OCI-LY1 (cell line): ENCODE data around the gene ZSWIM9.

Experiments used
- H2AFZ ChIP-seq: fragments of 200-600 bp; sonication (generic), shearing (Covaris generic); 2 replicates; pipeline ENCODE4 v1.6.0; 2014; ENCODE audit warnings: antibody characterized with exemption, mild to moderate bottlenecking, low read length
- H3F3A ChIP-seq: fragments of 200-600 bp; sonication (generic), shearing (Covaris generic); 2 replicates; pipeline ENCODE4 v1.6.0; 2014; ENCODE audit warnings: mild to moderate bottlenecking, antibody characterized with exemption, low read length, moderate library complexity; ENCODE audit not compliant: insufficient read depth
- H3K27ac ChIP-seq: fragments of 200-600 bp; sonication (generic); 2 replicates; pipeline ENCODE4 v1.5.1; 2014; ENCODE audit warnings: low read length, mixed run types, mild to moderate bottlenecking, low read depth; ENCODE audit not compliant: poor library complexity, severe bottlenecking
- H3K27me3 ChIP-seq: fragments of 200-600 bp; sonication (generic); 2 replicates; pipeline ENCODE4 v1.6.0; 2014; ENCODE audit warnings: antibody characterized with exemption, mild to moderate bottlenecking, low read length, moderate library complexity; ENCODE audit not compliant: insufficient read depth
- H3K36me3 ChIP-seq: fragments of 200-600 bp; sonication (generic); 2 replicates; pipeline ENCODE4 v1.6.1; 2014; ENCODE audit warnings: mild to moderate bottlenecking, antibody characterized with exemption, low read length, moderate library complexity, mixed read lengths; ENCODE audit not compliant: insufficient read depth
- H3K4me1 ChIP-seq: fragments of 200-600 bp; sonication (generic); 2 replicates; pipeline ENCODE4 v1.5.1; 2014; ENCODE audit warnings: mild to moderate bottlenecking, low read length, moderate library complexity; ENCODE audit not compliant: insufficient read depth, severe bottlenecking
- H3K4me2 ChIP-seq: fragments of 200-600 bp; sonication (generic), shearing (Covaris generic); 2 replicates; pipeline ENCODE4 v1.6.1; 2014; ENCODE audit warnings: low read length
- H3K4me3 ChIP-seq: fragments of 200-600 bp; sonication (generic); 2 replicates; pipeline ENCODE4 v1.5.1; 2014; ENCODE audit warnings: low read length, low read depth, mild to moderate bottlenecking, mixed read lengths; ENCODE audit not compliant: poor library complexity, severe bottlenecking
- H3K79me2 ChIP-seq: fragments of 200-600 bp; shearing (Covaris generic); 2 replicates; pipeline ENCODE4 v1.6.1; 2016; ENCODE audit warnings: mixed run types, low read length, mixed read lengths; ENCODE audit not compliant: insufficient read depth
- H3K9ac ChIP-seq: fragments of 200-600 bp; sonication (generic), shearing (Covaris generic); 2 replicates; pipeline ENCODE4 v1.6.1; 2014; ENCODE audit warnings: mild to moderate bottlenecking, low read length, mixed read lengths
- H3K9me2 ChIP-seq: fragments of 200-600 bp; sonication (generic), shearing (Covaris generic); 2 replicates; pipeline ENCODE4 v1.6.1; 2014; ENCODE audit warnings: low read depth, mild to moderate bottlenecking, low read length, mixed read lengths
- H3K9me3 ChIP-seq: fragments of 200-600 bp; shearing (Covaris generic); 2 replicates; pipeline ENCODE4 v1.6.1; 2014; ENCODE audit warnings: low read length, mixed read lengths
- H4K20me1 ChIP-seq: fragments of 200-600 bp; sonication (generic), shearing (Covaris generic); 2 replicates; pipeline ENCODE4 v1.6.0; 2016; ENCODE audit warnings: mild to moderate bottlenecking, low read length; ENCODE audit not compliant: insufficient read depth
- CTCF ChIP-seq: fragments of 200-600 bp; sonication (generic), shearing (Covaris generic); IDR thresholded peaks from 2 replicates; pipeline ENCODE4 v1.5.1; 2017; ENCODE audit warnings: mild to moderate bottlenecking, antibody characterized with exemption, low read length, moderate library complexity, mixed read lengths
- EZH2 ChIP-seq: fragments of 200-600 bp; sonication (generic), shearing (Covaris generic); IDR thresholded peaks from 2 replicates; pipeline ENCODE4 v1.8.0; 2017; ENCODE audit warnings: borderline replicate concordance, mixed run types, mild to moderate bottlenecking, antibody characterized with exemption, low read length, moderate library complexity, mixed read lengths

Gene ZSWIM9

GRCh38 chr19:48194844-48195830, 24.7 kb downstream of the ZSWIM9 start:
- H2AFZ ChIP-seq: no peak overlapping the region
- no peaks in the 10 kb centered on the region for H3K79me2 ChIP-seq
- H4K20me1 ChIP-seq: no peaks in the 10 kb centered on the region
- H3K9ac ChIP-seq: no peak overlapping the region
- no peak for TF ChIP-seq EZH2
- no peak for TF ChIP-seq CTCF
- H3K36me3 ChIP-seq: no peaks in the 10 kb centered on the region
- no peak overlapping the region for H3K27ac ChIP-seq
- H3K27me3 ChIP-seq: no peaks in the 10 kb centered on the region
- no peaks in the 10 kb centered on the region for H3K9me3 ChIP-seq
- no peak overlapping the region for H3K4me2 ChIP-seq
- H3K4me1 ChIP-seq: peaks cover 15% of the 10 kb centered on the region
- no peak overlapping the region for H3K4me3 ChIP-seq
- H3K9me2 ChIP-seq: no peaks in the 10 kb centered on the region
- no peaks in the 10 kb centered on the region for H3F3A ChIP-seq

GRCh38 chr19:48196321-48196763, 25.9 kb downstream of the ZSWIM9 start:
- Histone ChIP-seq H3K36me3 (no peaks in the 10 kb centered on the region), H3K27ac (no peak overlapping the region), H3K9me3 (no peaks in the 10 kb centered on the region), H3K4me3 (no peak overlapping the region), H3K9ac (no peak overlapping the region), H4K20me1 (no peaks in the 10 kb centered on the region), H3K79me2 (no peaks in the 10 kb centered on the region), H3K9me2 (no peaks in the 10 kb centered on the region), H3K4me2 (no peak overlapping the region), H3K27me3 (no peaks in the 10 kb centered on the region), H2AFZ (no peak overlapping the region), H3F3A (no peaks in the 10 kb centered on the region), H3K4me1 (peaks cover 7% of the 10 kb centered on the region)
- no peak for TF ChIP-seq EZH2
- TF ChIP-seq CTCF: no peak

GRCh38 chr19:48196933-48197665, 26.6 kb downstream of the ZSWIM9 start:
- no peak overlapping the region for H3K4me2 ChIP-seq
- H3K9me2 ChIP-seq: no peaks in the 10 kb centered on the region
- no peak overlapping the region for H2AFZ ChIP-seq
- peaks cover 7% of the 10 kb centered on the region for H3K4me1 ChIP-seq
- H3K9me3 ChIP-seq: no peaks in the 10 kb centered on the region
- no peaks in the 10 kb centered on the region for H3K79me2 ChIP-seq
- H3K36me3 ChIP-seq: no peaks in the 10 kb centered on the region
- H4K20me1 ChIP-seq: no peaks in the 10 kb centered on the region
- H3K9ac ChIP-seq: no peak overlapping the region
- no peak overlapping the region for H3K4me3 ChIP-seq
- TF ChIP-seq EZH2 (no peak), CTCF (no peak)
- H3K27ac ChIP-seq: no peak overlapping the region
- H3K27me3 ChIP-seq: no peaks in the 10 kb centered on the region
- H3F3A ChIP-seq: no peaks in the 10 kb centered on the region
